CD4-positive, alpha-beta T cell (primary cell): Measurements from ENCODE around the gene ZNF385C. TPM values are rescaled to one million over a fixed set of nuclear protein-coding genes. Genes with fewer than 3 reads are reported as not detected.

ENCODE experiments used
- ATAC-seq: fragments of 200-7000 bp; cut with Tn5 transposase; one replicate; pipeline ENCODE4 v1.10.0; 2022; ENCODE audit warnings: mild to moderate bottlenecking; ENCODE audit not compliant: poor library complexity
- CTCF ChIA-PET: fragments of 350-600 bp; sonication (Branson Sonifier 250); formaldehyde crosslinking; loops from one replicate; lab custom pipeline; 2021; ENCODE audit warnings: antibody characterized with exemption, inconsistent platforms; lab: Charles Lee
- POLR2A ChIA-PET: fragments of 350-600 bp; sonication (Branson Sonifier 250); formaldehyde crosslinking; loops from one replicate; lab custom pipeline; 2021; ENCODE audit warnings: antibody characterized with exemption, inconsistent platforms; lab: Charles Lee
- DNase-seq, 14 experiments: peaks; one replicate each; pipeline ENCODE4 v3.0.0-alpha.2; 2013 to 2020; ENCODE audit warnings: mixed read lengths in 2 of 14
- H3K27ac ChIP-seq, 2 donors: one replicate each; pipeline versions ENCODE4 v1.5.1 to v1.7.0; 2013; ENCODE audit warnings: low read length in 2 of 2, low read depth in 1 of 2, mild to moderate bottlenecking in 1 of 2
- H3K27me3 ChIP-seq, 2 experiments: 1 replicate in 1 of 2; 2 replicates in 1 of 2; pipeline versions ENCODE4 v1.6.1 to v1.7.0; 2013; ENCODE audit warnings: low read length in 2 of 2, control low read depth in 1 of 2, mild to moderate bottlenecking in 1 of 2, moderate library complexity in 1 of 2; ENCODE audit not compliant: insufficient read depth in 2 of 2, control insufficient read depth in 1 of 2
- H3K36me3 ChIP-seq: one replicate; pipeline ENCODE4 v1.6.1; 2013; ENCODE audit warnings: low read length, control low read depth; ENCODE audit not compliant: insufficient read depth
- H3K4me1 ChIP-seq: one replicate; pipeline ENCODE4 v1.6.1; 2013; ENCODE audit warnings: low read length, control low read depth; ENCODE audit not compliant: insufficient read depth
- H3K4me3 ChIP-seq: one replicate; pipeline ENCODE4 v1.5.1; 2013; ENCODE audit warnings: mild to moderate bottlenecking, low read length, moderate library complexity
- H3K9me3 ChIP-seq, 2 experiments: 1 replicate in 1 of 2; 2 replicates in 1 of 2; pipeline versions ENCODE4 v1.6.1 to v1.7.0; 2013; ENCODE audit warnings: low read length in 2 of 2, mild to moderate bottlenecking in 2 of 2, control low read depth in 1 of 2, moderate library complexity in 1 of 2; ENCODE audit not compliant: control insufficient read depth in 1 of 2, insufficient read depth in 1 of 2
- H3K27ac Mint-ChIP-seq: one replicate; pipeline ENCODE4 v1.8.0; 2020; ENCODE audit warnings: mixed read lengths
- H3K27me3 Mint-ChIP-seq: one replicate; pipeline ENCODE4 v1.8.0; 2021; ENCODE audit warnings: mixed read lengths
- H3K36me3 Mint-ChIP-seq: one replicate; pipeline ENCODE4 v1.8.0; 2021; ENCODE audit warnings: low read depth, mixed read lengths
- H3K4me1 Mint-ChIP-seq: one replicate; pipeline ENCODE4 v1.8.0; 2021; ENCODE audit warnings: low read depth, mixed read lengths
- H3K4me3 Mint-ChIP-seq: one replicate; pipeline ENCODE4 v1.8.0; 2020; ENCODE audit warnings: mild to moderate bottlenecking, mixed read lengths
- H3K9me3 Mint-ChIP-seq: one replicate; pipeline ENCODE4 v1.8.0; 2020; ENCODE audit warnings: mixed read lengths
- CTCF ChIP-seq: fragments of 200-600 bp; IDR thresholded peaks from one replicate; pipeline ENCODE4 v1.8.0; 2022; ENCODE audit warnings: antibody characterized with exemption, mild to moderate bottlenecking
- intact Hi-C, 2 experiments: fragments of 100-400 bp; cut with DNase I in 1 of 2; cut with micrococcal nuclease in 1 of 2; formaldehyde crosslinking; loops; one replicate each; pipeline versions ENCODE4 v1.15.1 to v1.9.0; 2023 to 2025; cut with DNase I, micrococcal nuclease
- total RNA-seq, 174 experiments: library from RNA in 2 of 174; stranded (reverse) in 2 of 174; gene quantifications; one replicate each; pipeline ENCODE4 v1.2.3 and lab custom pipeline; 2021 to 2026

The ZNF385C gene
- total RNA-seq, 2 experiments from 2014 or later = 0.20 TPM; not detected in 1

- Histone ChIP-seq H3K4me3 (no peak overlapping the region), H3K36me3 (peaks cover 28% of the 10 kb centered on the region), H3K27ac (no peak overlapping the region), H3K4me1 (peaks cover 20% of the 10 kb centered on the region), H3K9me3 (no peaks in the 10 kb centered on the region), H3K27me3 (no peaks in the 10 kb centered on the region)
- CTCF ChIA-PET = no interaction called here
- H3K36me3 Mint-ChIP-seq = no peaks in the 10 kb centered on the region
- intact Hi-C loops = no loop called here
- no peaks in the 10 kb centered on the region for H3K27me3 Mint-ChIP-seq
- peaks cover 9% of the 10 kb centered on the region for H3K4me1 Mint-ChIP-seq
- H3K27ac Mint-ChIP-seq = no peak overlapping the region
- no peak overlapping the region for H3K4me3 Mint-ChIP-seq
- DNase-seq = no peak
- H3K9me3 Mint-ChIP-seq = no peaks in the 10 kb centered on the region
- ATAC-seq = no peak
- POLR2A ChIA-PET = interaction anchor here (2.6 kb wide), 1 partner anchor 9 kb away, joined by 8 read pairs; the partner anchor contains the start of gene DHX58
- TF ChIP-seq CTCF = no peak
These were observed 5.1 kb upstream of the ZNF385C start for GRCh38 chr17:42103221-42103954.

- Histone ChIP-seq H3K27ac (no peak overlapping the region), H3K4me1 (peaks cover 13% of the 10 kb centered on the region), H3K27me3 (peaks cover 5 to 10% of the 10 kb centered on the region in 2 experiments), H3K9me3 (no peaks in the 10 kb centered on the region), H3K4me3 (no peak overlapping the region), H3K36me3 (peaks cover 22% of the 10 kb centered on the region)
- Mint-ChIP-seq H3K27me3 (peaks cover 11% of the 10 kb centered on the region), H3K4me3 (no peak overlapping the region), H3K9me3 (no peaks in the 10 kb centered on the region), H3K27ac (no peak overlapping the region), H3K4me1 (no peaks in the 10 kb centered on the region), H3K36me3 (no peaks in the 10 kb centered on the region)
- POLR2A ChIA-PET = interaction anchor here (2.6 kb wide), 1 partner anchor 11 kb away, joined by 8 read pairs; the partner anchor contains the start of gene DHX58
- ATAC-seq = peak; percentile 58
- CTCF ChIA-PET = interaction anchor here (0.6 to 1.2 kb wide), 14 partner anchors 9 to 286 kb away, joined by 3 to 11 read pairs (median 4); partner anchors contain the start of genes DHX58 and NKIRAS2
- intact Hi-C loops = no loop called here
- peak; percentile 35 to 72 (median 51) for DNase-seq
- TF ChIP-seq CTCF = peak; percentile 80
These were observed 3.4 kb upstream of the ZNF385C start for GRCh38 chr17:42101513-42102292.

GRCh38 chr17:42098730-42099399 lies 592 bp upstream of the ZNF385C start:
- Histone ChIP-seq H3K36me3 (peaks cover 6% of the 10 kb centered on the region), H3K27ac (no peak overlapping the region), H3K9me3 (no peaks in the 10 kb centered on the region), H3K4me1 (peaks cover 13% of the 10 kb centered on the region), H3K4me3 (no peak overlapping the region), H3K27me3 (peaks cover 10 to 11% of the 10 kb centered on the region in 2 experiments)
- H3K4me1 Mint-ChIP-seq = no peaks in the 10 kb centered on the region
- ATAC-seq (peak; percentile 12), DNase-seq (no peak)
- POLR2A ChIA-PET = interaction anchor here (1.4 kb wide), 2 partner anchors 14 to 16 kb away, joined by 3 to 4 read pairs; partner anchors contain the start of gene DHX58
- H3K4me3 Mint-ChIP-seq = no peak overlapping the region
- H3K36me3 Mint-ChIP-seq = no peaks in the 10 kb centered on the region
- CTCF ChIA-PET = no interaction called here
- H3K9me3 Mint-ChIP-seq = no peaks in the 10 kb centered on the region
- intact Hi-C loops = no loop called here
- no peak overlapping the region for H3K27ac Mint-ChIP-seq
- no peak for TF ChIP-seq CTCF
- peaks cover 30% of the 10 kb centered on the region for H3K27me3 Mint-ChIP-seq
